Measurements from ENCODE around the gene GRIA4.
"Not testable (repeated sequence)": the region's sequence is repeated elsewhere in the genome, so short reads cannot be mapped to it uniquely, and the experiment has no call there.

GRIA4 gene

GRCh38 chr11:105878927-105879326 lies 269.1 kb downstream of the GRIA4 start:
- H3K9me3 ChIP-seq (ENCODE audit: control insufficient read depth, low read length); H3K36me3 ChIP-seq (ENCODE audit: control insufficient read depth, insufficient read depth, low read length); H3K4me3 ChIP-seq (ENCODE audit: low read length); H3K4me1 ChIP-seq (ENCODE audit: control insufficient read depth, insufficient read depth, low read length); H3K9ac ChIP-seq (ENCODE audit: low read length); H3K27me3 ChIP-seq (ENCODE audit: control insufficient read depth, insufficient read depth, low read length): not testable (repeated sequence)

- Histone ChIP-seq H3K4me3 (ENCODE audit: low read length) (no peak overlapping the region), H3K36me3 (ENCODE audit: control insufficient read depth, insufficient read depth, low read length) (no peaks in the 10 kb centered on the region), H3K9ac (ENCODE audit: low read length) (no peak overlapping the region), H3K4me1 (ENCODE audit: control insufficient read depth, insufficient read depth, low read length) (no peaks in the 10 kb centered on the region), H3K9me3 (ENCODE audit: control insufficient read depth, low read length) (no peaks in the 10 kb centered on the region), H3K27me3 (ENCODE audit: control insufficient read depth, insufficient read depth, low read length) (no peaks in the 10 kb centered on the region)
Measured at GRCh38 chr11:105881027-105881426, 271.2 kb downstream of the GRIA4 start.

DNA sequence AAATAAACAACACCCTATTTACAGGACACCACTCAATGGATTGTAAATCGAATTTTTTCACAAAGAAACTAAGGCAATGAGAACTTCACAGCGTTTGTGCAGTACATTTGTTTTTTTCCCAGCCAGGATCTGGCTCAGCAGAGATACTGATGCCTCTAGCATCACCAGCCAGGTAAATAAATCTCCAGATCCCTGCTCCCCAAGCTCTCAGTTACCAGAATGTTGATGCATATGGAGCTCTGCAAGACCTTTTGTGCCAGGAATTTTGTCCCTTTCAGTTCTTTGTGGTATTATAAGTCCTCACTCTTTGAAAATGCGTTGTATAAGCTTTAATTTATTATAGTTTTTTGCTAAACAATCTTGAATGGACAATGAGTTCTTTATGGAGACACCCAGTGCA lies 274.6 kb downstream of the GRIA4 start:
- no peaks in the 10 kb centered on the region for H3K4me1 ChIP-seq (ENCODE audit: control insufficient read depth, insufficient read depth, low read length)
- H3K27me3 ChIP-seq (ENCODE audit: control insufficient read depth, insufficient read depth, low read length) = no peaks in the 10 kb centered on the region
- H3K36me3 ChIP-seq (ENCODE audit: control insufficient read depth, insufficient read depth, low read length) = no peaks in the 10 kb centered on the region
- no peaks in the 10 kb centered on the region for H3K9me3 ChIP-seq (ENCODE audit: control insufficient read depth, low read length)
- no peak overlapping the region for H3K9ac ChIP-seq (ENCODE audit: low read length)
- no peak overlapping the region for H3K4me3 ChIP-seq (ENCODE audit: low read length)

DNA sequence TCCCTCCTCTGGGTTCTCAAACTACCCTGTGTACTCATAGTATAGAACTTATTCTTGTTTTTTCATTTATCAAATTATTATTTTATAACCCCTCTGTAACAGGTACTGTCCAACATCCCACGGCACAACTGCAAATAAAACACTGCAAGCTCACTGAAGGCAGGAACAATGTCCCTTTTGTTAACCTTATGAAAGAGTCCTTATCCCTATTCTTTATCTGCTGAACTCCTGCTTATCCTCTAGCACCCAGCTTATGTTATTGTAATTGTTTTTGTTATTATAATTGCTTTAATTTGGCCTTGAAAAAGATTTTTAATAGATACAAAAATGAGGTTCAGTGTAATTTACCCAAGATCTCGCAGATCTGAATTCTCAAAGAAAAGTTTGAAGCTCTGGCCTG lies 281.8 kb downstream of the GRIA4 start:
- Histone ChIP-seq H3K27me3 (ENCODE audit: control insufficient read depth, insufficient read depth, low read length) (no peaks in the 10 kb centered on the region), H3K4me1 (ENCODE audit: control insufficient read depth, insufficient read depth, low read length) (no peaks in the 10 kb centered on the region), H3K9me3 (ENCODE audit: control insufficient read depth, low read length) (no peaks in the 10 kb centered on the region), H3K36me3 (ENCODE audit: control insufficient read depth, insufficient read depth, low read length) (no peaks in the 10 kb centered on the region), H3K9ac (ENCODE audit: low read length) (no peak overlapping the region), H3K4me3 (ENCODE audit: low read length) (no peak overlapping the region)

DNA sequence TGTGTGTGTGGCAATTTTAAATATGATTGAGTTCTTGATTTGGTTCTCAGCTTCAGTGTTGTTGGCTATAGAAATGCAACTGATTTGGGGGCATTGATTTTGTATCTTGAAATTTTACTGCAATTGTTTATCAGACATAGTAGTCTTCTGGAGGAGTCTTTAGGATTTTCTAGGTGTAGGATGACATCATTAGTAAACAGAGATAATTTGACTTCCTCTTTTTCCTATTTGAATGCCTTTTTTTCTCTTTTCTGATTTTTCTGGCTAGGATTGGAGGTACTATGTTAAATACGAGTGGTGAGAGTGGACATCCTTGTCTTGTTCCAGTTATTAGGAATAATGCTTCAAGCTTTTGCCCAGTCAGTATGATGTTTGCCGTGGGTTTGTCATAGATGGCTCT lies 287.3 kb downstream of the GRIA4 start:
- H3K4me3 ChIP-seq (ENCODE audit: low read length) = no peak overlapping the region

DNA sequence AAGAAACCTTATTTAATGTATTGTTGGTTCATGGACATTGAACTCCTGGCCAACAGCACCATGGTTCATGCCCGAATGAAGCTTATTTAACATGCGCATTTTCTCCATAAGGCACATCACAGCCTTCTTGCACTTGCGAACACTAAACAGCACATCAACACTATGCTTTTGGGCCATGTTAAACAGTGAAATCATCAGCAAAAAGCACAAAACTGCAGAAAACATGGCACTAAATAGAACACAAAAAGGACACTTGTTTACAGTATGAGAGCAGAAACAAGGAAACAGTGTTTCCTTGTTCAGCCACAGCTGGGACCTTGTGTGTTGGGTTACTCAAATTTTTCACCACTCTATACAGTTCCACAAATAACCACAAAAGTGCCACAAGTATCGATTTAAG lies 289.9 kb downstream of the GRIA4 start:
- no peaks in the 10 kb centered on the region for H3K27me3 ChIP-seq (ENCODE audit: control insufficient read depth, insufficient read depth, low read length)
- H3K9ac ChIP-seq (ENCODE audit: low read length) = no peak overlapping the region
- H3K36me3 ChIP-seq (ENCODE audit: control insufficient read depth, insufficient read depth, low read length) = no peaks in the 10 kb centered on the region
- H3K4me1 ChIP-seq (ENCODE audit: control insufficient read depth, insufficient read depth, low read length) = no peaks in the 10 kb centered on the region
- no peaks in the 10 kb centered on the region for H3K9me3 ChIP-seq (ENCODE audit: control insufficient read depth, low read length)
- H3K4me3 ChIP-seq (ENCODE audit: low read length) = no peak overlapping the region

More for the DNA sequence above, 287.3 kb downstream of the GRIA4 start:
- Histone ChIP-seq H3K9ac (ENCODE audit: low read length) (no peak overlapping the region), H3K4me1 (ENCODE audit: control insufficient read depth, insufficient read depth, low read length) (no peaks in the 10 kb centered on the region), H3K27me3 (ENCODE audit: control insufficient read depth, insufficient read depth, low read length) (no peaks in the 10 kb centered on the region), H3K36me3 (ENCODE audit: control insufficient read depth, insufficient read depth, low read length) (no peaks in the 10 kb centered on the region), H3K9me3 (ENCODE audit: control insufficient read depth, low read length) (no peaks in the 10 kb centered on the region)

DNA sequence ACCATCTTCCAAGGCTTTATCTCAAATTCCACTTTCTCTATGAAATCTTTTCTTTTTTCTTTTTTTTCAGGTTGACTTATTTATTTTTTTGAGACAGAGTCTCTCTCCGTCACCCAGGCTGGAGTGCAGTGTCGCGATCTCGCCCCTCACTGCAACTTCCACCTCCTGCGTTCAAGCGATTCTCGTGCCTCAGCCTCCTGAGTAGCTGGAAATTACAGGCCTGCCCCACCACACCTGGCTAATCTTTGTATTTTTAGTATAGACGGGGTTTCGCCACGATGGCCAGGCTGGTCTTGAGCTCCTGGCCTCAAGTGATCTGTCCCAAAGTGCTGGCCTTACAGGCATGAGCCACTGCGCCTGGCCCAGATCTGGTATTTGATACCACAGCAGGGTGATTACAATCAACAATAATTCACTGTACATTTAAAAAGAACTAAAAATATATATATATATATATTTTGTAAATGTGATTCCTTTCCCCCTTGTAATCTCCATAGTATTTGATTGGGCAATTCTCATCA lies 290.7 kb downstream of the GRIA4 start:
- Histone ChIP-seq H3K36me3 (ENCODE audit: control insufficient read depth, insufficient read depth, low read length) (no peaks in the 10 kb centered on the region), H3K27me3 (ENCODE audit: control insufficient read depth, insufficient read depth, low read length) (no peaks in the 10 kb centered on the region), H3K4me1 (ENCODE audit: control insufficient read depth, insufficient read depth, low read length) (no peaks in the 10 kb centered on the region), H3K9ac (ENCODE audit: low read length) (no peak overlapping the region), H3K4me3 (ENCODE audit: low read length) (no peak overlapping the region), H3K9me3 (ENCODE audit: control insufficient read depth, low read length) (no peaks in the 10 kb centered on the region)

DNA sequence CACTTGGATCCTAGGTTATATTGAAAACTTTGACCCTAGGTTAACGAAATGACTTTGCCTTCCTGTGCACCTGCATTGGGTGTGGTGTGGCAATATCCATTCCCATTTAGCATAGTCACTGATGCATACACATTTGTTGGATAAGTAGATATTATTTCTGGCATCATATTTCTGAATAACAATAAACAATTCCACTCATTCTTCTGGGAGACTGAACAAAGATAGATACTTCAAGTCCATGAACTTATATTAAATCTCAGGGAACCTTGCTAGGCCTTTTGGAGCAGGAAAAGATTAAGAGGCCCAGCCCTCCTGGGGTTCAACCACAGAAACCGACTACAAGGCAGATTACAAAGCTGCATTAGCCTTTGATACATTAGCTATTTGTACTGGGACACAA lies 293.2 kb downstream of the GRIA4 start:
- Histone ChIP-seq H3K9ac (ENCODE audit: low read length) (no peak overlapping the region), H3K4me1 (ENCODE audit: control insufficient read depth, insufficient read depth, low read length) (no peaks in the 10 kb centered on the region), H3K4me3 (ENCODE audit: low read length) (no peak overlapping the region), H3K9me3 (ENCODE audit: control insufficient read depth, low read length) (no peaks in the 10 kb centered on the region), H3K27me3 (ENCODE audit: control insufficient read depth, insufficient read depth, low read length) (no peaks in the 10 kb centered on the region), H3K36me3 (ENCODE audit: control insufficient read depth, insufficient read depth, low read length) (no peaks in the 10 kb centered on the region)

GRCh38 chr11:105906517-105906916 lies 296.6 kb downstream of the GRIA4 start:
- H3K27me3 ChIP-seq (ENCODE audit: control insufficient read depth, insufficient read depth, low read length) = no peaks in the 10 kb centered on the region
- H3K4me1 ChIP-seq (ENCODE audit: control insufficient read depth, insufficient read depth, low read length) = no peaks in the 10 kb centered on the region
- H3K9ac ChIP-seq (ENCODE audit: low read length) = no peak overlapping the region
- no peak overlapping the region for H3K4me3 ChIP-seq (ENCODE audit: low read length)
- H3K9me3 ChIP-seq (ENCODE audit: control insufficient read depth, low read length) = no peaks in the 10 kb centered on the region
- H3K36me3 ChIP-seq (ENCODE audit: control insufficient read depth, insufficient read depth, low read length) = no peaks in the 10 kb centered on the region

GRCh38 chr11:105907319-105907718 lies 297.4 kb downstream of the GRIA4 start:
- Histone ChIP-seq H3K36me3 (ENCODE audit: control insufficient read depth, insufficient read depth, low read length) (no peaks in the 10 kb centered on the region), H3K9me3 (ENCODE audit: control insufficient read depth, low read length) (no peaks in the 10 kb centered on the region), H3K4me1 (ENCODE audit: control insufficient read depth, insufficient read depth, low read length) (no peaks in the 10 kb centered on the region), H3K9ac (ENCODE audit: low read length) (no peak overlapping the region), H3K27me3 (ENCODE audit: control insufficient read depth, insufficient read depth, low read length) (no peaks in the 10 kb centered on the region), H3K4me3 (ENCODE audit: low read length) (no peak overlapping the region)

GRCh38 chr11:105910095-105910715 lies 300.3 kb downstream of the GRIA4 start:
- H3K9ac ChIP-seq (ENCODE audit: low read length) = no peak overlapping the region
- no peaks in the 10 kb centered on the region for H3K4me1 ChIP-seq (ENCODE audit: control insufficient read depth, insufficient read depth, low read length)
- no peaks in the 10 kb centered on the region for H3K9me3 ChIP-seq (ENCODE audit: control insufficient read depth, low read length)
- no peak overlapping the region for H3K4me3 ChIP-seq (ENCODE audit: low read length)
- H3K36me3 ChIP-seq (ENCODE audit: control insufficient read depth, insufficient read depth, low read length) = no peaks in the 10 kb centered on the region
- H3K27me3 ChIP-seq (ENCODE audit: control insufficient read depth, insufficient read depth, low read length) = no peaks in the 10 kb centered on the region

DNA sequence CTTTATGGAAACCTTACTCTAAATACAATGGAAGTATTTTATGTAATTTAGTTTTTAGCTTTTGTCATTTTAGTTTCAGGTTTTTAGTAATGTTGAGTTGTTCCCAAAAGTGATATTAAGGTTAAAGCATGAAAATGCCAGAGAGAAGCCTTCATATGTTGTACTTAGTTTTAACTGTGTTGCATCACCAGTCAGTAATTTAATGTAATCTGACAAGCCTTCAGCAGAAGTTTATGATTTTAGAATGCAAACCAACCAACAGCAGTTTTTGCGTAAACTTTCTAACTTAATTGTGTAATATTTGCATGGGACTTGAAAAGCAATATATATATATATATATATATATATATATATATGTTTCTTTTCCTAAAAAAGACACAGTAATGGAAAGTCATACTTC lies 301.6 kb downstream of the GRIA4 start:
- H3K9me3 ChIP-seq (ENCODE audit: control insufficient read depth, low read length) = no peaks in the 10 kb centered on the region
- no peak overlapping the region for H3K4me3 ChIP-seq (ENCODE audit: low read length)
- no peaks in the 10 kb centered on the region for H3K4me1 ChIP-seq (ENCODE audit: control insufficient read depth, insufficient read depth, low read length)
- no peaks in the 10 kb centered on the region for H3K27me3 ChIP-seq (ENCODE audit: control insufficient read depth, insufficient read depth, low read length)
- H3K9ac ChIP-seq (ENCODE audit: low read length) = no peak overlapping the region
- no peaks in the 10 kb centered on the region for H3K36me3 ChIP-seq (ENCODE audit: control insufficient read depth, insufficient read depth, low read length)

GRCh38 chr11:105912666-105913065 lies 302.8 kb downstream of the GRIA4 start:
- no peaks in the 10 kb centered on the region for H3K27me3 ChIP-seq (ENCODE audit: control insufficient read depth, insufficient read depth, low read length)
- no peaks in the 10 kb centered on the region for H3K36me3 ChIP-seq (ENCODE audit: control insufficient read depth, insufficient read depth, low read length)
- H3K4me1 ChIP-seq (ENCODE audit: control insufficient read depth, insufficient read depth, low read length) = no peaks in the 10 kb centered on the region
- no peak overlapping the region for H3K9ac ChIP-seq (ENCODE audit: low read length)
- H3K4me3 ChIP-seq (ENCODE audit: low read length) = no peak overlapping the region
- no peaks in the 10 kb centered on the region for H3K9me3 ChIP-seq (ENCODE audit: control insufficient read depth, low read length)

Data from mucosa of stomach (tissue), 1 donor.